ENCODE measurements around the gene PMEL.
"Not testable (repeated sequence)": the region's sequence is repeated elsewhere in the genome, so short reads cannot be mapped to it uniquely, and the experiment has no call there.

Gene PMEL

DNA sequence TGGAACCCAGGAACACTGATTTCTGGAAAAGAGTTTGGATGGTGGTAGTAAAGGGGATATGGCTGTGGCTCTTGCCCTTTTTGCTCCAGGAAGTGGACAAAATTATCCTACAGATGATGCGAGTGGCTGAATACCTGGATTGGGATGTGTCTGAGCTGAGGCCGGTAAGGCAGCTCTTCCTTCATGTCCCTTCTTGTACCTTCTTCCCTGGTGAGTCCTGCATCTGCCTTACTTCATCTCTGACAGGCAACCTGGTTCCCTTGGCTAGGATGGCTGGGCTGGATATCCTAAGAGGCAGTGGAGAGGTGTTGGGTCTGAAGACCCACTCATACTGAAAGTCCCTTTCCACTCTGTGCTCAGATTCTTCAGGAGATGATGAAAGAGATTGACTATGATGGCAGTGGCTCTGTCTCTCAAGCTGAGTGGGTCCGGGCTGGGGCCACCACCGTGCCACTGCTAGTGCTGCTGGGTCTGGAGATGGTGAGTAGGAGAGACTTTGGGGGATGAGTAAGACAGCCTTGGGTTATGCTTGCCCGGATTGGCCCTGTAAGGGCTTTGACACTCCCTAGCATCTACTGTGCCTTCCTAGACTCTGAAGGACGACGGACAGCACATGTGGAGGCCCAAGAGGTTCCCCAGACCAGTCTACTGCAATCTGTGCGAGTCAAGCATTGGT, 26.9 kb downstream of the PMEL start:
- DNase-seq, result no peak

- DNase-seq, result no peak
Measured at GRCh38 chr12:55937981-55938380, 27.9 kb downstream of the PMEL start.

- no peak for DNase-seq
Measured at GRCh38 chr12:55935738-55936151, 30.1 kb downstream of the PMEL start.

DNA sequence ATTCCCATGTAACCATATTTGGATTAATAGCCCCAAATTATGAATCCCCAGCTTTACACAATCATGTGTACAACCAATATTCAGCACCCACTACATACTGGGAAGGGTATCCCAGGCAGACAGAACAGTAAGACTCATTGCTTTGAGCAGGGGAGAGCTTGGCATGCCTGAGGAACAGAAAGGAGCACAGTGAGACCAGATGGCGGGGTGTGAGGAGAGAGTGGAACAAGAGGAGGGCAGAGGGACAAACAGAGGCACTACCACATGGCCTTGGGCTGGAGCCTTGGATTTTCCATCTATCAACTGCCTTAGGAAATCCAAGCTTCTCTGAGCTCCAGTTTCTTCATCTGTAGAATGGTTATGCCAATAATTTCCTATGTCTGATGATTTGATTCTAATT, 31.1 kb downstream of the PMEL start:
- DNase-seq, result no peak

DNA sequence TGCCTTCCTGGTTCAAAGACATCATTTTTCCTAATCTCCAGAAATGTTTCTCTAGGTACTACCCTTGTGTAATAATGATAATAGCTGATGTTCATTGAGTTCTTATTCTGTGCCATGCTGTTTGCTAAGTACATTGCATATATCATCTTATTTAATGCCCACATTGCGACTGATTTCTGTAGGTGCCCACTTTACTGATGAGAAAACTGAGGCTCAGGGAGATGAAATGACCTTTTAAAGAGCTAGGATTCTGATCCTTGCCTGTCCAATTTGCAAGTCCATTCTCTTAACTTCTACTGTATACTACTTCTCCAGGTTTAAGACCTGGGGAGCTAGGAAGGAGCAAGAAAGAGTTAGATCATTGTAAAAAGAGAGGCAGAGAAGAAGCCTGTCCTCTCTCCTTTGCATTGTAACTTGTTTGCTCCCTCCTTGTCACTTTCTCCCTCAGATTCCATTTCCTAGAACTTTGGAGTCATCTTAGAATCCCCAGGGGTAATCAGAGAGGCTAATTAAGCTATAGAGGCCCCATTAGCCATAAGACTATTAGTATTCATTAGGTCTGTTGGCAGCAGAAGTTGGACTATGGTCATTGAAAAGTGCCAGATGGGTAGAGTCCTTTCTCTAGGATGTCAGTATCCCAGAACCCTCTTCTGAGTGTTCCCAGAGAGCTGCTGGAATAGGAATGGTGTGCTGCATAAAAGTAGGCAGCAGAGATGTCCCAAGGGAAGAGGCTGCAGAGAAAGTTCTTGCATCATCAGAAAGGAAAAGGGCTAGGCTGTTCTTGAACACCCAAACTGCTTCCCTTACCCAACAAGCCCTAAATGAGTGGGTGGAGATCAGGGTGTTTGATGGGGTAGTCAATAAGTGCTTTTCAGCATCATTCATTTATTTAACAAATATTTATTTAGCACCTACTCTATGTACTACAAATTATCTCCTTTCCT, 31.8 kb downstream of the PMEL start:
- no peak for DNase-seq

GRCh38 chr12:55933169-55933798, 32.6 kb downstream of the PMEL start:
- no peak for DNase-seq

GRCh38 chr12:55932551-55932910, 33.3 kb downstream of the PMEL start:
- DNase-seq, result no peak

DNA sequence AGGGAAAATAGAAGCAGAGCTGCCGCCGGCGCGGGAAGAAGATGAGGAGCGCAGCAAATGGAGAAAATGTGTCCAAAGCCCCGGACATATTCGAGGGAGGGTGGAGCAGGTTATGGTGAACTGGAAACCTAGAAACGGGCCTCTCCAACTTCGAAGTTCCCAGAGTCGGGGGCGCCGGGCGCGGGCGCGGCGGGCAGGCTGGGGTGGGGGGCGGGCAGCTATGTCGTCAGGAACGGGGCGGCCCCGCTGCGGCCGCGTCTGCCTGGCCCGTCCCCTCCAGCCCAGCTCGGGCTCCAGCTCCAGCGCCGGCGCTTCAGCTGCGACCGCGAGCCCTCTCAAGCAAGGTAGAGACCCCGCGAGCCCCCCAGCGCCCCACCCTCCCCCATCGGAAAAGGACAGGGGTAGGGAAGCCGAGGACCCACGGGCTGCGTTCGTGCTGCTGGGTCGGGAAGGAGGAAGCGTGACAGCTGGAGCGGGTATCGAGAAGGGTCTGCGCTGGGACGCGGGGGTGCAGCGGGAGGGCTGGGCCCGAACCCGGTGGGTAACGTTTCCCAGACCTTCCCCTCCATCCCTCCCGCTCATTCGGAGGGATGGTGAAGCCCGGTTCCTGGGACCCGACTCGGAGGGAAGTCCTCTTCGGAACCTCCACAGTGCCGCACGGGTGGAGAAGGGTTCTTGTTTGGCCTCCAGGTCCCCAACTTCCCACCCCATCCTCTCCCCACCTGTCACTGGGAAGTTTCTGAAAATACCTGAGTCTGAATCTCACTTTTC, 33.9 kb downstream of the PMEL start:
- DNase-seq, result no peak

GRCh38 chr12:55931317-55931779, 34.5 kb downstream of the PMEL start:
- DNase-seq, result no peak

- DNase-seq, result peak; percentile 19
Measured at GRCh38 chr12:55930771-55931316, 35.0 kb downstream of the PMEL start, which contains the start of gene DGKA. Gene DGKA (plus strand): TSS chr12:55931162. CDS start chr12:55936504, 5,342 bp downstream.

DNA sequence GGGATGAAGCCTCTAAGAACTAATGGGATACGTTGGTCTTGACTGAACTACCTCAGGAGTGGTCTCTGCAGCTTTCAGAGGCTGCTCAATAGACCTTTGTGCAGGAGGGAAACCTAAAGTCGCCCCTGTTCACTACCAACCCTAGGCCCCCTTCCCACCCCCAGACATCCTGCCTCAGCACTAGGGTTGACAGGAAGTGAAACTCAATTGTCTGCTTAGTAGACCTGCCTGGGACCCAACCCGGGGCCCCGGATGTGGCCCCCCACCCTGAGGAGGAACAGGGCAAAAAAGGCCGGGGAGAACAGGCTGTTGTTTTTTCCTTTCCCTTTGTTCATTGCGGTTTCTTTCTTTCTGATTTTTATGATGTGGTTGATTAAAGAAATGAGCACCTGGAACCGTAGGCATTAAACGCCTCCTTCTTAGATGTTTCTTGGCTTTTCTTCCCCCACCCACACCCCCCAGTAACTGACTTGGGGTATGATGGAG, 36.5 kb downstream of the PMEL start:
- no peak for DNase-seq

DNA sequence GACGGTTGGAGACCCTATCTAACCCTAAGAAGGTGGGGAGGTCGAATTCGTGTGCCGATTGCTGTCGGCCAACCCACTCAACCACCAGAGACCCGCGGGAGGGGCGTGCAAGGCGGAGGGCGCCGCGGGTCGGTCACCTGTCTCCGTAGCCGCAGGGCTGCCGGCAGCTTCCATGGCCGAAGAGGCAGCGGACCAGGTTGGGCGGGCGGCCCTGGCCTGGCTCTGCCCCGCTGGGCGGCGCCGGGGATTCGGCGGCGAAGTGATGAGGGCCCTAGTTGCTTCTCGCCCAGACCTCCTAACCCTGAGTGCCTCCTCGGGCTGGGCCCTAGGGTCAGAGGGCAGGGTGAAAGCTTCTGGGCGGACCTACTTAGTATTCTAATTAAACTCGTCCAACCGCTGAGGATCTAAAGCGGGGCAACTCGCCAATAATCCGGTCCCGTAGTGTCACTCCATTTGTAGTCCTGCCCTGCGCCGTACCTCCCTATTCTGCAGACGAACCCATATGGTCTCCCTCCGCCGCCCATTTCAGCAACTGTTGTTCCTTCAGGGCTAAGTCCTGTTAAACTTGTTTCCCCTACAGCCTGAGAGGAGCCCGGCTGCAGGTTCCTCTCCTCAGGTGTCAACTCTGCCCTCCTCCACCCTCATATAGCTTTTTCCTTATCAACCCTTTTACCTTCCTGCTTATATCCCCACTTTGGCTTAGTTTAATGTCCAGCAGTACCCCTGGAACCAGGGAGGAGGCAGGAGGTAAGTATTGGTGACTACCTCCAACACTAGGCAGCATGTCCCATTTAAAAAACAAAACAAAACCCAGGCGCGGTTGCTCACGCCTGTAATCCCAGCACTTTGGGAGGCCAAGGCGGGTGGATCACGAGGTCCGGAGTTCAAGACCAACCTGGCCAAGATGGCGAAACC, 38.0 kb downstream of the PMEL start, which contains the start of gene PYM1:
Gene PYM1, minus strand, starts transcription at position 307 of the 915 bp plus-strand sequence. Its CDS starts 133 bp downstream, at position 174.
- peak; percentile 54 for DNase-seq

DNA sequence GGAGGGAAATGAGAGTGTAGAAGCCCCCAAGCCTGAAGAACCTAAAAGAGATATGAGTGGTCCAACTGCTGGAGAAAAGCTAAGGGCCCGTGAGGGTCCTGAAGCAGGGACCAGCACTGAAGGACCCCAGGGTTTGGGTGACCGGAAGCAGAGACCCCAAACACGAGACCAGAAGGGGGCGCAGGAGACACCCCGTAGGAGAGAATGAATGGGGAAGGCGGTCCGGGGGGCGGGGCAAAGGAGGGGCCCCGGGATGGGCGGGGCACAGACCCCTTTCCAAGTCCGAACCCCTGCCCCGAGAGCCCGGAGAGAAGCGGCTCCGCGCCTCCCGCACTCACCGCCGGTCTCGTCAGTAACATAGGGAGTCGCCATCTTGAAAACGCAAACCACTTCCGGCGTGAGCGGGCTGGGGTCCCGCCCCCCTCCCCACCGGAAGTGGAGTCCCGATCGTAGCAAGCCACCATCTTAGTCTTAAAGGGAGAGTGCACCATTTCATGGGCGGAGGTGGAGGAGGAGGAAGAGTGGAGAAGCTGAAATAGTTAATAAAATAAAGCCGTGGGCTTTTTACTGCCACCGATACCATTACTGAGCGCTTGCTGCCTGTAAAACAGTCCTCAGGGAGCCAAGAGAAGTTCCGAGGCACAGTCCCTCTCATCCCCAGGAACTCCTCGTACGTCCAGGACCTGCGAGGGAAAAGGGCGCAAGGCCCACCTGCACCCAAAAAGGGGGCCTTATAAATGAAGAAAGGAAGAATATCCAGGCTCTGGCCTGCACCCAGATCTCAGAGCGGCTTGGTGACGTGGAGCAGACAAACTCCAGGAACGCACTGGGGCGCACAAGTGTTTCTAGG, 38.9 kb downstream of the PMEL start:
- DNase-seq, result peak; percentile 79

GRCh38 chr12:55925870-55926737, 39.7 kb downstream of the PMEL start:
- no peak for DNase-seq

DNA sequence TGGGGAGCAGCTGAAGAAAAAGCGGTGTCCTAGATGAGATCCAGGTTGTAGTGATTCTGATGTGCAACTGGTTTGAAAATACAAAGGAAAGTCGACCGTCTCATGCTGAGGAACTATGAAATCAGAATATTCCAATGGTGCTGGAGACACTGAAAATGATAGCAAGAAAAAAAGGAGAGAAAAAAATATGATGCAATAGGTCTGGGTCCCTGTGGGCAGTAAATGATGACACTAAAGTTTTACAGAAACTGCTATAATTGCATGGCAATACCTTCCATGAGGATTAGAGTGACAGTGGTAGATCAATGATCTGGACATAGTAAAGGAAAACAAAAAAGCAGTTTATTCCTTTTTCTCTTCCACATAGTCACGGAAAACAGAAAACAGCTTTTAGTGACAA, 40.5 kb downstream of the PMEL start:
- DNase-seq, result no peak

GRCh38 chr12:55923648-55924047, 42.2 kb downstream of the PMEL start:
- DNase-seq, result not testable (repeated sequence)

DNA sequence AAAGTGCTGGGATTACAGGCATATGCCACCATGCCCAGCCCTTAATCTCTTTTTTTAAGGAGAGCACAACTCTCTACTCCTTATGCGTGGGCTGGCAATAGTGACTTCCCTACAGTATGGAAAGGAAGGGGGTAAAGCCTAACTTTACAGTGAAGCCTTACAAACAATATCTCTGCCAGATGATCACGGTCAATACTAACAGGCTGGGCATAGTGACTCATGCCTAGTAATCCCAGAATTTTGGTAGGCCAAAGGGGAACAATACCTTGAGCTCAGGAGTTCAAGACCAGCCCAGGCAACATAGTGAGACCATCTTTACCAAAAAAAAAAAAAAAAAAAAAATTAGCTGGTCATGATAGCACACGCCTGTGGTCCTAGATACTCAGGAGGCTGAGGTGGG, 43.7 kb downstream of the PMEL start:
- DNase-seq, result no peak

DNA sequence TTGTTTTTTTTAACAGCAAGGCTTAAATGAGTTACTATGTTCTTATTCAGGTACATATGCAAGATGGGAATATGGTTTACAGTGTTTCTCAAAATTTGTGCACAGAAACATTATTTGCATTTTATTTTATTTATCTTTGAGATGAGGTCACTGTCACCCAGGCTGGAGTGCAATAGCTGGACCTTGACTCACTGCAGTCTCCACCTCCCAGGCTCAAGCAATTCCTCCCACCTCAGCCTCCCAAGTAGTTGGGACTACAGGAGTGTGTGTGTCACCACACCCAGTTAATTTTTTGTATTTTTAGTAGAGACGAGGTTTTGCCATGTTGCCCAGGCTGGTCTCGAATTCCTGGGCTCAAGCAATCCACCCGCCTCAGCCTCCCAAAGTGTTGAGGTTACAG, 46.8 kb downstream of the PMEL start:
- DNase-seq, result not testable (repeated sequence)

- no peak for DNase-seq
Measured at GRCh38 chr12:55915482-55915859, 50.4 kb downstream of the PMEL start.
